Amygdala (tissue), 56 donors: ENCODE results near the gene GNGT2.
"Not testable (repeated sequence)": the region's sequence is repeated elsewhere in the genome, so short reads cannot be mapped to it uniquely, and the experiment has no call there.

Experiments used
- DNase-seq, 56 donors: peaks; one replicate each; lab custom pipeline; 2025; lab: John Stamatoyannopoulos, UW

The GNGT2 gene

DNA sequence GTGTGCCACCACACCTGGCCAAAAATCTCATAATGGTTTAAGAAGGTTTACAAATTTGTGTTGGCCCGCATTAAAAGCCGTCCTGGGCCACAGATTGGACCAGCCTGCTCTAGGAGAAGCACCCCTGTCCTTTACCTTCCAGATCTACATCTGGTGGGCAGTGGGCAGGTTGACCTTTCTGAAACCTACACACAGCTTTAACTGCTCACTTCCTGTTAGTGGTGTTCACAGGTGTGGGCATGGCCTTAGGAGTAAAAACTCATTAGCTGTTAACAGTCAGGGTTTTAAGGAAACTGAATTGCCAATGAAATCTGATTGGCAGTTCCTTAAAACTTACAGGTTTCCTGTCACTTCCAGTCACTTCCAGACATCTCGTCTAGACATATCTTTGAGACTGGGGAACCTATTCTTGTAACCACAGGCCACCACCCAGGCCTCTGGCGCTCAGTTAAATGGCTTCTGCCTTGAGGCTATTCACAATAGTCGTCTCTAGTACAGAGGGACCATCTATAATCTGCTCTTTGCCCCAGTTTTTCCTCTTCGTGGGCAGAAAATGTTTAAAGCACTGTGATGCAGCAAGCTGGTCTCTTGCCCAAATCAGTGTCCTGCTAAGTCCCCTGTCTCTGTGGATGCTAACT lies 29.3 kb downstream of the GNGT2 start:
- no peak for DNase-seq

DNA sequence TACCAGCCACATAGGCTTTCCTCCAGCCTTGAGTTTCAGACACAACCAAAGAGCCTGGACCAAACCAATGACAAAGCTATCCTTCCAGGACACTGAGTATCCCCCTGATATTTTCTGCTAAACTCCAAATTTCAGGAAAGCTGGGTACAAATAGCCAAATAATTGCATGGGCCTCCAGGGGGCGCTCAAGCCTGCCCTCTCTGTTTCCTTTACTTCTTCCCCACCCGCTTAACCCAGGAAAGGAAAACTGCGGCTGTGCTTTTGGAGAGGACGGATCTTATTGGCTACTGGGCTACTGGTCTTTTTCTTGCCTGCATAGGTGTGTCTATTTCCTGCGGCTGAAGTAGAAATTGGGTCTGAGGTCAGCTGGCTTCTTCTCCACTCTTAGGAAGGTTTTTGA lies 30.1 kb downstream of the GNGT2 start:
- DNase-seq, result peak in 32 of 56 donors; percentile 1 to 71 (median 12)

- not testable (repeated sequence) for DNase-seq
Measured at GRCh38 chr17:49175978-49176377, 34.4 kb downstream of the GNGT2 start.

GRCh38 chr17:49170711-49171110 lies 39.7 kb downstream of the GNGT2 start:
- DNase-seq, result not testable (repeated sequence)

DNA sequence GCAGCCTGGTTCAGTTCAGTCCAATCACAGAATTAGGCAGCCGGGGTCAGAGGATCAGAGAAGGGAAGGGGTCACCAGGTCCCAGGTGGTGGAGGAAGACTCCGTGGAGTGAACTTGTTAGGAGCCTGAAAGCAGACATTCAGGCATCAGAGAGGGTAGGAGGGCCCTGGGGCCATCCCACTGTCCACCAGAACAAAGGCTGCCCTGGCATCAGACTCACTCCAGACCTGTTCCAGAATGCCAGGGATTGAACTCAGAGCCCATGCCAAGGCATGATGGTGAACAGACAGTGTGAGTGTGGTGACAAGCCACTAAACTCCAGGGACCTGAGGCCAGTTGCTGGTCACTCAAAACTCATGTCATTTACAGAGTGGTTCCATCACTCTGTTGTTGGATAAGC lies 40.2 kb downstream of the GNGT2 start:
- no peak for DNase-seq

- no peak for DNase-seq
Measured at GRCh38 chr17:49168706-49169105, 41.7 kb downstream of the GNGT2 start.

- no peak for DNase-seq
Measured at GRCh38 chr17:49165143-49165542, 45.2 kb downstream of the GNGT2 start.

GRCh38 chr17:49162866-49163265 lies 47.5 kb downstream of the GNGT2 start:
- no peak for DNase-seq

DNA sequence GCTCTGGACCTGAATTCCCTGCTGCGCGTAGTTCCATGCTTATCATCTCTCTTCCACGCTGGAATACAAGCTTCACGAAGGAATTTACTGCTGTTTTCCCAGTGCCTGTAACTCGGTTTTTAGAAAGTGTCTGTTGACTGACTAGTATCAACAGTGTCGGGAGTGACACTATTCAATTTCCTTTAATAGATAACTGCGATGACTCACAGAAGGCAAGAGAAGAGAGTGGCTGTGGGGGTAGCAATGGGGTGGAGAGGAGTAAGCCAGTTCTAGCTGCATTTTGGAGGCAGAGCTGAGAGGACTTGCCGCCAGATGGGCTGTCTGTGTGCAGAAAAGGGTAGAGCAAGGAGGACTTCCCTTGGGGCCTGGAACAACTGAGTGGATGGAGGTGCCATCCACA lies 52.6 kb downstream of the GNGT2 start:
- DNase-seq, result peak in 7 of 56 donors; percentile 1 to 14 (median 6)

DNA sequence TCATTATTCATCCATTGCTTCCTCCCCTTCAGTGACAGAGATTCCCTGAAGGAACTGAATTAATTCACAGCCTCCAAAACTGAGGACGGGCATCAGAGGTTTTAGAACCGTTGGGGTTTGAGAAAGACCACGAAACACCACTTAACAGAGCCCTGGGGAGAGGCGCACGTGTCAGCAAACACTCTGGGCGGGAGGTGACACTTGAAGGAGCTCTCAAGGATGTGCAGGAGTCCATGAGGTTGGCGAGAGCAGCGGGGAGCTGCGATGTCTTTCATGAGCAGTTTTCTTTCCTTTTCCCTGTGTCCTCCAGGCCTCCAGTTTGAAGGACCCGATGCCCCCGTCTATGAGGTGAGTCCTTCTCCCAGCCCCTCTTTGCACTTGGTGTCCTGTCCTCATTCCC lies 54.1 kb downstream of the GNGT2 start:
- no peak for DNase-seq
